HG02610 (cell line): Measurements from ENCODE around the gene NAV1.
"Not testable (repeated sequence)": the region's sequence is repeated elsewhere in the genome, so short reads cannot be mapped to it uniquely, and the experiment has no call there.

Experiments
- ATAC-seq: cut with Tn5 transposase; IDR thresholded peaks from one replicate; pipeline ENCODE4 v1.9.1; 2021; ENCODE audit warnings: mild to moderate bottlenecking, moderate library complexity; ENCODE audit not compliant: unreplicated experiment

Gene NAV1

DNA sequence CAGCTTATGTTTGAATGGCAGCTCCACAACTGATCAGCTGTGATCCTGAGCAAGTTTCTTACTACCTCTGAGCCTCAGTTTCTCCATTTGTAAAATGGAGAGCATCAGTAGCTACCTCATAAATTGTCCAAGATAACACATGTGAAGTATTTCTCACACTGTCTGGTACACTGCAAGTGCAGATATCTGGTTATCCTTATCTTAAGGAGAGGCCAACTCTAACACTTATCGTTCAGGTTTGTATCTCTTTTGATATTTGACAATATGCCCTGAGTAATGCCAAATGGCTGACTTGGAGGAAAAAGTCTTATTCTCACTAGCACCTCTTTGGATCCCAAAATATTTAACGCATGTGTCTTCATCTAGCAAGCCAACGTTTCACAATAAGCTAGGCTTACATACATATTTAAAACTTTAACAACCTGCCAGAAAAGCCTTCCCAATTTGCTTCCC lies 34.7 kb upstream of the NAV1 start:
- ATAC-seq, result no peak

DNA sequence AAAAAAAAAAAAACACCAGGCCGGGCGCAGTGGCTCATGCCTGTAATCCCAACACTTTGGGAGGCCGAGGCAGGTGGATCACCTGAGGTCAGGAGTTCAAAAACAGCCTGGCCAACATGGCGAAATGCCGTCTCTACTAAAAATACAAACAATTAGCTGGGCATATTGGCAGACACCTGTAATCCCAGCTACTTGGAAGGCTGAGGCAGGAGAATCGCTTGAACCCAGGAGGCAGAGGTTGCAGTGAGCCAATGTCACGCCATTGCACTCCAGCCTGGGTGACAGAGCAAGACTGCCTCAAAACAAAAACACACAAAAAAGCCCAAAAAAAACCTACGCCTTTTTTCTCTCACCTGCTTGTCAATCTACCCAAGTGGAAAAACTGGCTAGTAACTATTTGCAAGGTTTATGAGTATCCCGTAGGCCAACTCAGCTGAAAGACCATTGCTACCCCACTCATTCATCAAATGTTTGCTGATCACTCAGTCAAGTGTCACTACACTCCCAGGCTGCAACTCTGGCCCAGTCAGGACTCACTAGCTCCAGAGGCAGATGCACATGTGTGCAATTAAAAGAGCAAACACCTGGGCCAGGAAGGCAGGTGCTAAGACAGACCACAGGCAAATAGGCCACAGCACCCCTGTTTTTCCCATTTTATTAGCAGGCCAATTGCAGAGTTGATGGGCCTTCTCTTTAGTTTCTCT lies 34.0 kb upstream of the NAV1 start:
- no peak for ATAC-seq

DNA sequence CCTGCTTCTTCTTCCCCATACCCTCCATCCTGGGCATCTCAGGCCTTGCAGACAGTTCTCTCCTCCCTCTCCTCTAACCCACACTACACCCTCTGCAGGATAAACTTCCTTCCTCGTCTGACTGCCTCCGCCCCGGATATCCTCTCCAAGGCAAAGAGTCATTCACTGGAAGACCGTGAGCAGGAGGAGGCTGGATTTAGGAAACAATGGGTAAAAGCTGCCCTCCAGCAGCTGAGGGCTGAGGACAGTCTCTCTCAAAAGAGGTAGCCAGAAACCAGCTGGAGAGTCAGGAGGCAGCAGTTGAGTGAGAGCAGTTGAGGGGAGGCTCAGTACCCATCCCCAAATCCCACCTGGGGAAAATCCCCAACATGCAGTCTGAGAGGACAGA lies 33.4 kb upstream of the NAV1 start:
- ATAC-seq, result no peak

DNA sequence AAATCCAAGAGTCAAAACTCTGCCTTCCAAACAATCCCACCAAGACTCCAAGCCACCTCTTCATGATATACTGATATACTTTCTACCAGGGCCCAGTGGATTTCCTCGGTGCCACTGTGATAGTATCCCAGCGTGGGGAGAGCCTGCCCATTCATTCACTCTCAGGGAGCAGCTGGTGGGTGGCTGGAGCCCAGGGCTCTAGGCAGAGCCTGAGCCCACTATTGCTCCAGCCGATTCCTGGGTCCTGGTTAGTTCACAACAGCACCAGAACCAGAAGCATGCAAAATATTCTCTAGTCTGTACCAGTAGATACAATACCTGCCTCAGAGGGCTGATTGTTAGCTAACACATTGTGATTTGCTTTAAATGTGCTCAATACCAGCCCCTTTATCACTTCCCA lies 32.8 kb upstream of the NAV1 start:
- ATAC-seq, result no peak

DNA sequence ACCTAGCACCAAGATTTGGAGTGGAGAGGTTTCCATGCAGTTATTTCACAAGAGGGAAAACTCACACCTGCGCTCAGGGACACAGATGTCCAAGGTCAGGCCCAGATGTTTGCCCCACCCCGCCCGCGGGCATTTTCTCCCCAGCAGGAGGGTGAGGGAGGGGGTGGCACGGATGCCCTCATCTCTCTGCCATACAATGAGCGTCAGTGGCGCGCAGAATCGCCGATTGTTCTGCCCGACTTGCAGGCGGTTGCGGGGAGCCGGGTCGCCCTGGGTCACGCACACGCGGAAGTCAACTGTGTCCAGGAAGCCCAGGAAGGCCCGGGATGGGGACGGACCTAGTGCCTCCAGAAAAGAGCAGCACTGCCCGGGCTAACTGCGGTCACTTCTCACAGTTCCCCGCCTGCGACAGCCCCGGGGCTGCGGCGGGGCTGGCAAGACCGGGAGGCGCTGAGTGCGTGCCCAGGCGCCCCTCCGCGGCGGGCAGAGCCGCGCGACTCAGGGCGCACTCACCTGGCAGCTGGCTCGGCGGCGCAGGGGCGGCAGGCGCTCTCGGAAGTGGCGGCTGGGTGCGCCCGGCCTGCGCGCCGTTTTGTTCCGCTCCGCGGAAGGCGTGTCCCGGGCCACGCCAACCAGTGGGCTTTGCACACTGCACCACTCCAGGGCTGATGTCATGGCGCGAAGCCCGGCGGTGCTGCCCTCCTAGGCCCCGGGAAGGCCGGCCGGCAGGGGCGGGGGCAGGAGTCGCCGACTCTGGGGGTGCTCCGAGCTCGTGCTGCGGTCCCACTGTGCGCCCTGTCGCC lies 32.2 kb upstream of the NAV1 start, which contains the start of gene CSRP1:
CSRP1 (minus strand) TSS at position 567 of the 803 bp plus-strand sequence. CDS start 10,820 bp downstream, outside the sequence.
- peak; percentile 93 for ATAC-seq

DNA sequence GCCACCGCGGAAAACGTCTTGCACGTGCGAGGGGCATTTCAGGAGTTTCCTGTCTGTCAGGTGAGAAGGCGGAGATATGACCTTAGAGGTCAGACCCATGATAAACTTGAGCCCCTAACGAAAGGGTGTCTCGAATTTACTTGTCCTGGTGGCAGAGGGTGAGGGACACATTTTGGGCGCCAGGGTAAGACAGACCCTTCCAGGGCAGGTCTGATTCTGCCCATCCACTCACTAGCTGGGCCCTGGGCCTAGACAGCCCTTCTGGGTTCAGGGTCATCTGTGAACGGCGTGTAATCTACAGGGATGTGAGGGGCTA lies 31.6 kb upstream of the NAV1 start:
- peak; percentile 9 for ATAC-seq

DNA sequence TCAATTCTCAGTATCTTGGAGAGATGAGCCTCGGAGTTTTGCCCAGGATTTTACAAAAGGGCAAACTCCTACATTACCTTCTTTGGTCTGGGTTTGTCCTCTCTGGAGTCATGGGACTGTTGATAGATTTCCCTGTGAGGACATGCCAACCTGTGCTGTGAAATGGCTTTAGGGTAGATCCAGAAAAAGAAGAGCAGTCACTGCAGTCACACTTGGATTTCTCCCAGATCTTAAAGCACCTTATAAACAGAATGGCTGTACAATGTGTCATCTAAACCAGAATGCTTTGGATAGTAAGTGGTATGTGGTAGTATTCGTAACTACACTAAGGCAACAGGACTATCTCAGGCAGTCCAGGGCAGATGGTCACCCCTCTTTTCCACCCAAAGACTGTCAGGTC lies 30.1 kb upstream of the NAV1 start:
- ATAC-seq, result no peak

DNA sequence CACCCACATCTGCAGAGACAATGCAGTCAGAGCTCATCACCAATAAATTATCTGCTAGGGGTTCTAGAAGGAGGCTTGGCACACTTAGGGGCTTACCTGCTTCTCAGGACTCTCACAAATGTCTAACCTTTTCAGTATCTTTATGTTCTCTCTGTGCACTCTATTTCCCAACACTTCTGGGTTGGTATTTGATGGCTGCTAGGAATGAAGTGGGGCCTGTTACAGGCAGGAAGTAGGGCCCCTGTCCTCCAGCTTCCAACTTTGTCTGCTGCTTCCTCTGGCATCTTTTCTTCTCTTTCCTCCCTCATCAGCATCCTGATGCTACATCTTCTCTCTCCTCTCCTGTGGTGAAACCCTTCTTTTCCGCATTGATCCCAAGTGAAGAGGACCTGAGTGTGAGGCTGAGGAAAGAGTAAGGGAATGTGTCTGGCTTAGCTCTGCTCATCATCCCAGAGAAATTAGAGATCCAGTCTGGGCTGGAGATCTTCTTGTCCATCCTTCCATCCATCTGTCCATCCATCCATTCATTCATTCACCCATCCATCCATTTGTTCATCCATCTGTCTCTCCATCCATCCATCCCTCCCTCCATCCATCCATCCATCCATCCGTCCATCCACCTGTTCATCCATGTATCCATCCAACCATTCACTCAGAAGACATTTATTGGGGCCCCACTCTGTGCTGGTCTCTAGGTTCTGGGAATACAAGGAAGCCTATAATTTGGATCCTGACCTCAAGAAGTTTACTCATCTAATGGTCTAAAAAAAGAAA lies 29.1 kb upstream of the NAV1 start:
- ATAC-seq, result no peak

DNA sequence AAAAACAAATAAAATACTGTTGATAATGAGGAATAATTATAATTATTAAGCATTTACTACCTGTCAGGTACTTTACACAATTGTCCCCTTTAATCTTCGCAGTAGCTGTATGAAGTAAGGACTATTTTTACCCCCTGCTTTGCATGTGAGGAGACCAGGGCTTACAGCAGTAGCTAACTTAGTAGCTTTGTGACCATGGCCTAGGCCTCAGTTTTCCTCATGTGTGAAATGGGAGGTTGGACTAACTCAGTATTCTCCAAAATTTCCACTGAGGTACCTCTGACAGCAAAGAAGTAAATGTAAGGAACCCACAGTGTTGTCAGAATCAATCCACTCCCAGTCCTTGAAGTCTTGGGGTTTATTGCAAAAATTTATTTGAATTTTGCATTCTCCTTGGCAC lies 28.2 kb upstream of the NAV1 start:
- no peak for ATAC-seq

DNA sequence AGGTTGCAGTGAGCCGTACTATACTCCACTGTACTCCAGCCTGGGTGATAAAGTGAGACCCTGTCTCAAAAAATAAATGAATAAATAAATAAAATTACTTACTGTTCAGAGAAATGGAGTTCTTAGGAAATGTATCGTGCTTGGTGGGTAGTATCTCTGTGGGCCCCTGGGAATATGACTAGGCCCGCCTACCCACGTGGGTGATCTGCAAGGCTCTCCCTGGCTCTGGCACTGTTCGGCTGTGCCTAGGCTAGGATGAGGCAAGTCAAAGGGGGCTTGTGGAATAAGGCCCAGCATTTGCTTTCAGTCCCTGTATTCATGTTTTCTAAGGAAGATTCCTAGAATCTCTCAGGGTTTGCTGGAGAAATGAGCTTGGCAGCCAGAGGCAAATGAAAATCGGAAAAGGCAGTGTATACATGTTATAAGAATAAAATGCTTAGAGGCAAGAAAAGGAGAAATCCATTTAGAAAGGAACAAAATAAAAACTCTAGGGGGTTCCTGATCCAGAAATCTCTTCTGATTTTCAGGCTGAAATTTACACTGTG lies 27.5 kb upstream of the NAV1 start:
- ATAC-seq, result no peak

DNA sequence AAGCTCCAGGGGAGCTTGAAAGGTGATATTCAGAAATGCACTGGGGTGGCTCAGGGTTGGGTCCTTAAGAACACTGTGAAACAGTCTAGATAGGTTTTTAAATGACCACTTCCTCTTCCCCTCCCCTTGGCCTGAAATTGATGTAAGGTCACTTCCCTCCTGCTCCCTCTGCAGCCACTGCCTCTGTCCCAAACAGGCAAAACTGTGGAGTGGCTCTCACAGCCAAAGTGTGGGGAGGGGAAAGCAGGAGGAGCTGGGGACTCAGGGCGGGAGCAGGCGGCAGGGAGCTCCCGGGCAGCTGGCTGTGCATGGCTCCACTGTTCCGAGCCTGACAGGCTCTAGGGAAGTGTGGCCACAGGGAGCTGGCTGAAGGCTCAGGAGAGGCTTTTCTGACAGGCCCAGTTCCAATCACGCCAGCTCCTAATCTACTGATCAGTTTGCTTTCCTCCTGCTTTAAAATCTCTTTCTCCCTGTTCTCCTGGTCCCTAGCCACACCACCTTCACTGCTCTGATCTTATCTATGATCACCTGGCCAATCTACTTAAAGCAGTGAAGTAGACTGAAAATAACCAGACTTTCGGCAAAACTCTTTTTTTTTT lies 26.9 kb upstream of the NAV1 start:
- ATAC-seq, result no peak

DNA sequence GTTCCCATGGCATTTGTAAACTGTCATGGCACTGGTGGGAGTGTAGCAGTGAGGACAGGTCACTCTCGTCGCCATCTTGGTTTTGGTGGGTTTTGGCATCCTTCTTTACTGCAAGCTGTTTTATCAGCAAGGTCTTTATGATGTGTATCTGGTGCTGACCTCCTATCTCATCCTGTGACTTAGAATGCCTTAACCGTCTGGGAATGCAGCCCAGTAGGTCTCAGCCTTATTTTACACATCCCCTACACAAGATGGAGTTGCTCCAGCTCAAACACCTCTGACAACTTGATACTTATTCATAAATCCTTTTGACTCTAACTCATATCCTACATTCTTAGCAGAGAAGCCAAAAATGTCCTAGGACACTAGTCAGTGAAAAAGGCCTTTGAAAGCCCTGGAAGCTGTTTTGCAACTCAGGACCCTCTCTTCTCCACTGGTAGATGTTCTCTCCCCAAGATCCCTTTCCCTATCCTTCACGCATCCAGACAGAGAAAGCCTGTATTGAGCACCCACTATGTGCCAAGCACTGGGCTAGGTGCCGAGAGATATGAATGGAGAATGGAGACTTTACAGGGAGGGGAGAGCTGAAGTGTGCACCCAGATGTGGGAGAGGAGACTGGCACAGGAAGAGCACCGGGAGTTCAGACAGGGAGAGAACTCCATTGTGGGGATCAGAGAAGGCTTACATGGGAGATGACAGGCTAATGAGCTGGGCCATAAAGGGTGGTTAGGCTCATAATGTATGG lies 25.3 kb upstream of the NAV1 start:
- no peak for ATAC-seq

DNA sequence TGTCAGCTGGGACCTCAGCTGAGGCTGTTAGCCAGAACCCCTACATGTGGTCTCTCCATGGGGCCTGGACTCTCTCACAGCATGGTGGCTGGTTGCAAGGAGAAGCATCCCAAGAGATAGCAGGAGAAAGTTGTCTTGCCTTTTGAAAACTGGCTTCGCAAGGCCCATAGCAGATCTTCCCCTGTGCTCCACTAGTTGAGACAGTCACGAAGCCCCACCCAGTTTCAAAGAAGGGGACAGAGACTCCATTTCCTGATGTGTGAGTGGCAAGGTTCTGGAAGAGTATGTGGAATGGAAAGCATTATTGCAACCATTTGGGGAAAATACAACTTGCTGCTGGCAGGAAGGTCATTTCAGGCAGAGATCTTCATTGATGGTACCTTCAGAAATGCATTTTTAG lies 24.5 kb upstream of the NAV1 start:
- no peak for ATAC-seq

DNA sequence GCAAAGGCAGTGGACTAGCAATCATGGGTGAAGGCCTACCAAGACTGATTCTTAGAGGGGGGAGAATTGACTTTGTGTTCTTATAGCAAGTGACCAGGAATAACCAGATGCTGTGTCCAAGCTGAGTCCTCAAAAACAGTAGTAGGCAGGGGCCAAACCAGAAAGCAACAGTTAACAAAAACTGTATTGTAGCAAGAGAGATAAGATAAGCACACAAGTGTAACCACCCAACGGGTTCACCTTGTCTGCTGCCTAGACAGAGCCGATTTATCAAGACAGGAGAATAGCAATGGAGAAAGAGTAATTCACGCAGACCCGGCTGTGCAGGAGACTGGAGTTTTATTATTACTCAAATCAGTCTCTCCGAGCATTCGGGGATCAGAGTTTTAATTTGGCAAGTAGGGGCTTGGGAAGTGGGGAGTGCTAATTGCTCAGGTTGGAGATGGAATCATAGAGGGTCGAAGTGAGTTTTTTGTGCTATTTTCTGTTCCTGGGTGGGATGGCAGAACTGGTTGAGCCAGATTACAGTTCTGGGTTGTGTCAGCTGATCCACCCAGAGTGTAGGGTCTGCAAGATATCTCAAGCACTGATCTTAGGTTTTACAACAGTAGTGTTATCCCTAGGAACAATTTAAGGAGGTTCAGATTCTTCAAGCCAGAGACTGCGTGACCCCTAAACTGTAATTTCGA lies 23.7 kb upstream of the NAV1 start:
- ATAC-seq, result no peak

DNA sequence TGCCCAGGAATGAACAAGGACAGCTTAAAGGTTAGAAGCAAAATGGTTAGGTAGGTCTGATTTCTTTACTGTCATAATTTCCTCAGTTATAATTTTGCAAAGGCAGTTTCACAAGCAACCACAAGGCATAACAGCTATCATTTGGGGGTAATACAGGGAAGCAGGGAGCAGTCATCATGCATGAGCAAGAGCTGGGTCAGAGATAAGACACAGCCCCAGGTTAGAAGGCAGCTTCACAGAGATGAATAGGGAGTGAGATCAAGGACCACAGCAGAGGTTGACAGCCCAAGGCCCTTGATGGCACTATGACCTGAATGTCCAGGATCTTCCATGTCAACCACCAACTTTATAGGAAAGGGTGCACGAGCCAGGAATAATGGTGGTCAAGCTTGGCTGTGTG lies 23.0 kb upstream of the NAV1 start:
- ATAC-seq, result no peak

DNA sequence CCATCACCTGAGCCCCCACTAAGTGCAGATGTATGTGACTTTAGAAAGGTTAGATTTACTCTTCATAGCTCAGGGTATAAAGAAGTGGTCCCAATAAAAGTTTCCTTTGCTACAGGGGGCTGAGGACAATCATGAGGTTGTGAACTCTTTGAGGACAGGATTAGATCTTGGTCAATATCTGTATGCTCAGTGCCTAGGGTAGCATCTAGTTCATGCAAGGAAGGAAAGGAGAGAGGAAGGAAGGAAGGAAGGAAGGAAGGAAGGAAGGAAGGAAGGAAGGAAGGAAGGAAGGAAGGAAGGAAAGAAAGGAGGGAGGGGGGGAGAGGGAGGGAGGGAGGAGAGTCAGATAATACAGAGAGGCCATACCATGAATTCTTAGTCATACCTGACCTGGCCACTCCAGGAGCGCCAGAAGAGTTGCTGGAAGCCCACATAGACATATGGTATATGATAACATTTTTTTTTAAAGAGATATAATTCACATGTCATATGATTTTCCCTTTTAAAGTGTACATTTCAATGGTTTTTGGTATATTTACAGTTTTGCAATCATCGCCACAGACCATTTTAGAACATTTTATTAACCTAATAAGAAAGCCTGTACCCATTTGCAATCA lies 22.3 kb upstream of the NAV1 start:
- ATAC-seq, result no peak

DNA sequence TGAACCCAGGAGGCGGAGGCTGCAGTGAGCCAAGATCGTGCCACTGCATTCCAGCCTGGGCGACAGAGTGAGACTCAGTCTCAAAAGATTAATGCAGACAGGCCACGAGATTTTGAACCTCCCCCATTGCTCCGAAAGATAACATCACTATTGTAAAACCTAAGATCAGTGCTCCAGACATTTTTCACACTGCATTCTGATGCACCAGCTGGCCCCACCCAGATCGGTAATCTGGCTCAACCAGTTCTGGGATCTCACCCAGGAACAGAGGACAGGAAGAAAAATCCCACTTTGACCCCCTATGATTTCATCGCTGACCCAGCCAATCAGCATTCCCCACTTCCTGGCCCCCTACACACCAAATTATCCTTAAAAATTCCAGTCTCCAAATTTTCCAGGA lies 21.3 kb upstream of the NAV1 start:
- ATAC-seq, result no peak

DNA sequence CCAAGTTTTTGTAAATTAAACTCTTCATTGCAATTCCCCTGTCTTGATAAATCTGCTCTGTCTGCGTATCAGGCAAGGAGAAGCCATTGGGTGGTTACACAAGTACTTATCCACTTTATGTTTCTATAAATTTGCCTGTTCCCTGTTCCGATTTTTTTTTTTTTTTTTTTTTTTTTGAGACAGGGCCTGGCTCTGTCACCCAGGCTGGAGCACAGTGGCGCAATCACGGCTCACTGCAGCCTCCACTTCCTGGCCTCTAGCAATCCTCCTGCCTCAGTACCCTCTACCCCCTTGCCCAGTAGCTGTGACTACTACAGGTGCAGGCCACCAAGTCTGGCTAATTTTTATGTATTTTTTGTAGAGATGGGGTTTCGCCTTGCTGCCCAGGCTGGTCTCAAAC lies 20.9 kb upstream of the NAV1 start:
- no peak for ATAC-seq

DNA sequence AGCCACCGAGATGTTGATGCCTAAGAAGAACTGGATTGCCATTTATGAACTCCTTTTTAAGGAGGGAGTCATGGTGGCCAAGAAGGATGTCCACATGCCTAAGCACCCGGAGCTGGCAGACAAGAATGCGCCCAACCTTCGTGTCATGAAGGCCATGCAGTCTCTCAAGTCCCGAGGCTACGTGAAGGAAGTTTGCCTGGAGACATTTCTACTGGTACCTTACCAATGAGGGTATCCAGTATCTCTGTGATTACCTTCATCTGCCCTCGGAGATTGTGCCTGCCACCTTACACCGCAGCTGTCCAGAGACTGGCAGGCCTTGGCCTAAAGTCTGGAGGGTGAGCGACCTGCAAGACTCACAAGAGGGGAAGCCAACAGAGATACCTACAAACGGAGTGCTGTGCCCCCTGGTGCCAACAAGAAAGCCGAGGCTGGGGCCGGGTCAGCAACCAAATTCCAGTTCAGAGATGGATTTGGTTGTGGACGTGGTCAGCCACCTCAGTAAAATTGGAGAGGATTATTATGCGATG lies 18.8 kb upstream of the NAV1 start:
- ATAC-seq, result not testable (repeated sequence)
